Measurements from ENCODE around the gene ARF1.

The ARF1 gene

GRCh38 chr1:228073857-228074545 lies 8.5 kb upstream of the ARF1 start:
- TF ChIP-seq, protein P1, sequence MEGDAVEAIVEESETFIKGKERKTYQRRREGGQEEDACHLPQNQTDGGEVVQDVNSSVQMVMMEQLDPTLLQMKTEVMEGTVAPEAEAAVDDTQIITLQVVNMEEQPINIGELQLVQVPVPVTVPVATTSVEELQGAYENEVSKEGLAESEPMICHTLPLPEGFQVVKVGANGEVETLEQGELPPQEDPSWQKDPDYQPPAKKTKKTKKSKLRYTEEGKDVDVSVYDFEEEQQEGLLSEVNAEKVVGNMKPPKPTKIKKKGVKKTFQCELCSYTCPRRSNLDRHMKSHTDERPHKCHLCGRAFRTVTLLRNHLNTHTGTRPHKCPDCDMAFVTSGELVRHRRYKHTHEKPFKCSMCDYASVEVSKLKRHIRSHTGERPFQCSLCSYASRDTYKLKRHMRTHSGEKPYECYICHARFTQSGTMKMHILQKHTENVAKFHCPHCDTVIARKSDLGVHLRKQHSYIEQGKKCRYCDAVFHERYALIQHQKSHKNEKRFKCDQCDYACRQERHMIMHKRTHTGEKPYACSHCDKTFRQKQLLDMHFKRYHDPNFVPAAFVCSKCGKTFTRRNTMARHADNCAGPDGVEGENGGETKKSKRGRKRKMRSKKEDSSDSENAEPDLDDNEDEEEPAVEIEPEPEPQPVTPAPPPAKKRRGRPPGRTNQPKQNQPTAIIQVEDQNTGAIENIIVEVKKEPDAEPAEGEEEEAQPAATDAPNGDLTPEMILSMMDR (conservative IDR thresholded peaks at IDR 0.05): no peak
- no peak overlapping the region for H3K27ac ChIP-seq

- TF ChIP-seq, protein P1 (conservative IDR thresholded peaks at IDR 0.05): no peak
- no peak overlapping the region for H3K27ac ChIP-seq
Measured at GRCh38 chr1:228074954-228075730, 7.4 kb upstream of the ARF1 start.

DNA sequence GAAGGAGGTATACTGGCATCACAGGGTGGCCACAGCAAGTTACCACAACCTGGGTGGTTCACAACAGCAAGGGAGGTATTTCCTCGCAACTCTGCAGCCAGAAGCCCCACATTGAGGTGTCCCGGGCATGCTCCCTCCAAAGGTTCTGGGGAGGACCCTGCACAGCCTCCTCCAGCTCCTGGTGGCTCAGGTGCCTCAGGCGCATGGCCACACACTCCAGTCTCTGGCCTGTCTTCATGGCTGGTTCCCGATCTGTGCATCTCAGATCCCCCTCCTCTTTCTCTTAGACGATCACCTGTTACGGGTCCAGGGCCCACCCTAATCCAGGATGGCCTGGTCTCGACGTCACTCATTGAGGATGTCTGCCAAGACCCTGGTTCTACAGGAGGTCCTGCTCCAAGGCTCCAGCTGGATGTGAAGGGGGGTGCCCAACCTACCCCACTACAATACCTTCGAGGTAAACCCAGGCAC lies 6.7 kb upstream of the ARF1 start:
- H3K27ac ChIP-seq: no peak overlapping the region
- TF ChIP-seq, protein P1 (conservative IDR thresholded peaks at IDR 0.05): no peak

DNA sequence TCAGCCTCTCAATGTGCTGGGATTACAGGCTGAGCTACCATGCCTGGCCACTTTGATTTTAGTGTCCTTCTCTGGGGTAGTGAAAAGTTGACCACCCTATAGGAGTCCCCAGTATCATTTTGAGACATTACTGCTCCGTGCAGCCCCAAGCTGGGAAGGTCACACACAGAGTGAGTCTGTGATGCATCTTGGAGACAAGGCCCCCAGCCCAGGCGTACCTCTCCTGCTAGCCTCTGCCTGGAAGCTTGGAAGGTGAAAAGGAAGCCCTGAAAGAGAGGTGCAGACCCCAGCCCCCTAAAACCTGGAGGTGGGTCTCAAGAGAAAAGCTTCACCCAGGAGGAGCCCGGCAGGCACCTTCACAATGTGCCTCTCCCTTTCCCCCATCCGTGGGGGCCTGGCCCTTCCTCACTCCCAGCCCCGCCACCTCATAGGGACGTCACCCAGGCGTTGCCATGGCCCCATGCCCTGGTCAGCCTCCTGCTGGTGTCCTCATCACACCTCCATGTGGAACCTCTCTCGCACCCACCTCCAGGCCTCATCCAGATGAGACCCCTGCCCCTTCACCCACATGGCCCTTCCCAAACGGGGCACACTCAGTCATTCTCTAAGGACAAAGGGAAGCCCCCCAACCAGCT lies 5.6 kb upstream of the ARF1 start:
- H3K27ac ChIP-seq: no peak overlapping the region
- TF ChIP-seq, protein P1 (conservative IDR thresholded peaks at IDR 0.05): no peak

- H3K27ac ChIP-seq: no peak overlapping the region
- TF ChIP-seq, protein P1 (conservative IDR thresholded peaks at IDR 0.05): no peak
Measured at GRCh38 chr1:228077565-228078330, 4.8 kb upstream of the ARF1 start.

DNA sequence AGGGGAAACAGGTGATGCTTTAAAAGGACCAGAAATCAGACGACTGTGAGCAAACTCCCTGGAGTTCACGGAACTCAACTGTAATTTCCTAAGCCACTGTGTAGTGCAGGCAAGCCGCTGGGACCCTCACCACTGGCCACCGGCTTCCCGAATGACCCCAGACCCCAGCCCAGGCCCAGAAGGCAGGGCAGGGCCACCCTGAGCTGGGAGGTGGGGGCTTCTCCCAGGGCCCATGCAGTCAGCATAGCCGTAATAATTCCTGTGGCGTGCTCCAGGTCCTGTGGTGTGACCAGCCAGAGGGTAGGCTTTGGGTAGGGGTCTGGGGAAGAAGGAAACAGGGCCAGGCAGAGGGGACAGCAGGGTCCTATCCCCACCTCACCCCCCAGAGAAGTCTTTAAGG lies 3.5 kb upstream of the ARF1 start:
- TF ChIP-seq, protein P1 (conservative IDR thresholded peaks at IDR 0.05): no peak
- H3K27ac ChIP-seq: no peak overlapping the region
